Activated CD4-positive, alpha-beta T cell treated with anti-CD3 and anti-CD28 coated beads, Interleukin-10, Interleukin-2, amounts not matched to agents 100 ng/mL and 50 ng/mL, durations not matched to agents 16 hours and 8 hours (primary cell): ENCODE results near the gene CDAN1.
"Not testable (repeated sequence)": the region's sequence is repeated elsewhere in the genome, so short reads cannot be mapped to it uniquely, and the experiment has no call there.

Experiments
- DNase-seq: peaks from one replicate; pipeline ENCODE4 v3.0.0-alpha.2; 2020

The CDAN1 gene, protein sequence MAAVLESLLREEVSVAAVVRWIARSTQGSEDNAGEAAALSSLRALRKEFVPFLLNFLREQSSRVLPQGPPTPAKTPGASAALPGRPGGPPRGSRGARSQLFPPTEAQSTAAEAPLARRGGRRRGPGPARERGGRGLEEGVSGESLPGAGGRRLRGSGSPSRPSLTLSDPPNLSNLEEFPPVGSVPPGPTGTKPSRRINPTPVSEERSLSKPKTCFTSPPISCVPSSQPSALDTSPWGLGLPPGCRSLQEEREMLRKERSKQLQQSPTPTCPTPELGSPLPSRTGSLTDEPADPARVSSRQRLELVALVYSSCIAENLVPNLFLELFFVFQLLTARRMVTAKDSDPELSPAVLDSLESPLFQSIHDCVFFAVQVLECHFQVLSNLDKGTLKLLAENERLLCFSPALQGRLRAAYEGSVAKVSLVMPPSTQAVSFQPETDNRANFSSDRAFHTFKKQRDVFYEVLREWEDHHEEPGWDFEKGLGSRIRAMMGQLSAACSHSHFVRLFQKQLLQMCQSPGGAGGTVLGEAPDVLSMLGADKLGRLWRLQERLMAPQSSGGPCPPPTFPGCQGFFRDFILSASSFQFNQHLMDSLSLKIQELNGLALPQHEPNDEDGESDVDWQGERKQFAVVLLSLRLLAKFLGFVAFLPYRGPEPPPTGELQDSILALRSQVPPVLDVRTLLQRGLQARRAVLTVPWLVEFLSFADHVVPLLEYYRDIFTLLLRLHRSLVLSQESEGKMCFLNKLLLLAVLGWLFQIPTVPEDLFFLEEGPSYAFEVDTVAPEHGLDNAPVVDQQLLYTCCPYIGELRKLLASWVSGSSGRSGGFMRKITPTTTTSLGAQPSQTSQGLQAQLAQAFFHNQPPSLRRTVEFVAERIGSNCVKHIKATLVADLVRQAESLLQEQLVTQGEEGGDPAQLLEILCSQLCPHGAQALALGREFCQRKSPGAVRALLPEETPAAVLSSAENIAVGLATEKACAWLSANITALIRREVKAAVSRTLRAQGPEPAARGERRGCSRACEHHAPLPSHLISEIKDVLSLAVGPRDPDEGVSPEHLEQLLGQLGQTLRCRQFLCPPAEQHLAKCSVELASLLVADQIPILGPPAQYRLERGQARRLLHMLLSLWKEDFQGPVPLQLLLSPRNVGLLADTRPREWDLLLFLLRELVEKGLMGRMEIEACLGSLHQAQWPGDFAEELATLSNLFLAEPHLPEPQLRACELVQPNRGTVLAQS

DNA sequence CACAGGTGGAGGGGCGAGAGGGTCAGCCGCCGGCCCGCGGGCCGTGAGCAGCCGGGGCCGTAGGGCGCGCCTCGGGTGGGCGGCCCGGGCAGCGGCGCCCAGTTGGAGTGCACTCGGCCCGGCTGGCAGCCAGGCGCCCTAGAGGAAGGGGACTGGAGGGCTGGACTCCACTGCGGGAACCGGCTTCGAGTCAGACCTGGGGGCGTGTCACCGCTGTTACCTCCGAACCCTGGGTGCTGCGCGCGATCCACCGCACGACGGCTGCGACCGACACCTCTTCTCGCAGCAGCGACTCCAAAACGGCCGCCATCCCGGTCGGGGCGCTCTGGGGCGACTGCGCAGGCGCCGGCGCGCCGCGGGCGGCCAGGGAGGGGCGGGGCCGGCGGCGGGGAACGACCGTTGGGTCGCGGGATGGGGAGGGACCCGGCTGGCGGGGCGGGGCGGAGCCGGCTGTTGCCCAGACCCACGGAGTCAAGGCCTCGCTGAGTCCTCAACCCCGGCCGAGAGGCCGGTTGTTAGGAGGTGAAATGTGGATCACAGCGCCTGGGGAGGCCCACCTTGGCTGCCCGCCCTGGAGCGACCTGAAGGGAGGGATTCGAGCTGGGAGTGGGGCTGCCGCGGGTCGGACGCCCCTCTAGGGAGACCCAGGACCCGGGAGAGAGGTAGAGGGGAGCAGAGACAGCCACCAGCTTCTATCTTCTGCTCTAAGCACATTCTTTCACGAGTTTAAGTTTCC, at the start of gene CDAN1:
Gene CDAN1, minus strand, starts transcription at position 336 of the 736 bp plus-strand sequence. Its CDS starts 26 bp downstream, at position 310.
- peak; percentile 95 for DNase-seq

DNA sequence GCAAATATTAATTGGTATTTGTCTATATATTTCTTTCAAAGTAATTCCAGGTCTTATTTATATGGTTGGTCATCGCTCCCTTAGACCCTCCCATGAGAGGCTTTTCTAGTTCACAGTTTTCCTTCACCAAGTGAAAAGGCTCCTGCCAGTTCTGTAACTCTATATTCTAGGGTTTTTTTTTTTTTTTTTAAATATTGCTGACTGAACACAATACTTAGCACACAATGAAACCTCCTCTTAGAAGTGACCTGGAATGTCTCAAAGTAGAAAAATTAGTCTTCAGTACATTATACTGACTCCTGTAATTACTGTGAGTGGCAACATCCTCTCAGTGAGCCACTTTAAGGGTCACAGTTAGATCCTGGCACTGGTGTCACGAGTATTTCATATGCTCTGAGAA, 48.6 kb upstream of the CDAN1 start:
- no peak for DNase-seq

DNA sequence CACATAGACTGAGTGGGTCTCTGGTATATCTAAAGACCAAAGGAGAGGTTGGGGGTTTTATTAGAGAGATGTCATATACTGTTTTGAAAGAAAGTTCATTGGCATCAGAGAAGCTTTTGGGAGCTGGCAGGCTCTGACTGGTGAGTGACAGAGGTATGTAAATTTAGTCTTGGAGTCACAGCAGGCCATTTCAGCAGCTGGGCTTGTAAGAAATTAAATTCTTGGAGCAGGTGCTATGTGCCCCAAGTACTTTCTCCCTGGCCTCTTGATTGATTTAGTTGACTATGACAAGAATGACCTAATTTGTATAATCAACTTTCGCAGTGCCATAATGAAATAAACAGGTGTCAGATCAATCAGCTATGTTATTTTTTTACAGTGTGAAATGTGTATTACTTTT, 47.8 kb upstream of the CDAN1 start:
- no peak for DNase-seq

DNA sequence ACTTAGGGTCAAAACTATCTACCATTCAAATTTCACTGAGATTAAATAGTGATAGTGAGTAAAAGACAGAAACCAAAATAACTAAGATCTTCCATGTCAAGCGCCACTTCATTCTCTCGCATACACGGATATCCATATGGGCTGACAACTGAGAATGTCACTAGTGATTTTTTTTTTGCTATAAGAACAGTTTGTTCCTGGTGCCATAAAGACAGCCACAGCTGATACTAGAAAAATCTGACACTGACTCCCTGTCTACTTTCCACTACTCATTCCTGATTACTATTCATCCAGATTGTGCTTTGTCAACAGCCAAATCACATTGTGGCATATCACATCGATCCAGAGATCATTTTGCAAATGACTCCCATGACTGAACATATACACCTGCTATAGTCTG, 45.8 kb upstream of the CDAN1 start:
- no peak for DNase-seq

DNA sequence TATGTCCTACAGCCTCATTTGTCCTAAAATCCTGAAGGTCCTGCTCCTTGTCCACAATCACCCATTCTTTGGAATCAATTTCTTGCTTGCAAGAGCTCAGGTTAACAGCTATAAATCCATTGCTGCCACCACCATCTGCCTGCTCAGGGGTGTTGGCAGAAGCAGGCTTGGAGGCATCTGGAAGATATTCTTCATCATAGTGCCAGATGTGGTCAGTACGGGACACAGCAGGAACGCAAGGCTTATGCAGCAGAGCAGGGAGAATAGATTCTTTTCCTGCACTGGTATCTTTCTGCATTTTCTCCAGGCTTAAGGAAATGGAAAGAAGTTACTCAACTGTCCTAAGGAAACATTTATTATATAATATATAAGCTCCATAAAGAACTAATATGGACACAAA, 38.5 kb upstream of the CDAN1 start:
- no peak for DNase-seq

DNA sequence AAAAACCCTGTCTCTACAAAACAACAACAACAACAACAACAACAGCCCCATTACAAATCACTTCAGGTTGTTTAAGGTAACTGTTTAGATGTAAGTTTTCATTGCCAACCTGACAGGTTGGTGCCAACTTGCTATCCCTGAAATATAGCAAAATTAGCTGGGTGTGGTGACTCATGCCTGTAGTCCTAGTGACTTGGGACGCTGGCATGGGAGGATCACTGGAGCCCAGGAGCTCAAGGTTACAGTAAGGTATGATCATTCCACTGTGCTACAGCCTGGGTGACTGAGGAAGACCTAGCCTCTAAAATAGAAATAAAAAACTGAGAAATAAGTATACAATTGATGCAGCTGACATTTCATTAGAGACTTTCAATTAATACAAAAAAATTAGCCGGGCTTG, 36.0 kb upstream of the CDAN1 start:
- DNase-seq = no peak

DNA sequence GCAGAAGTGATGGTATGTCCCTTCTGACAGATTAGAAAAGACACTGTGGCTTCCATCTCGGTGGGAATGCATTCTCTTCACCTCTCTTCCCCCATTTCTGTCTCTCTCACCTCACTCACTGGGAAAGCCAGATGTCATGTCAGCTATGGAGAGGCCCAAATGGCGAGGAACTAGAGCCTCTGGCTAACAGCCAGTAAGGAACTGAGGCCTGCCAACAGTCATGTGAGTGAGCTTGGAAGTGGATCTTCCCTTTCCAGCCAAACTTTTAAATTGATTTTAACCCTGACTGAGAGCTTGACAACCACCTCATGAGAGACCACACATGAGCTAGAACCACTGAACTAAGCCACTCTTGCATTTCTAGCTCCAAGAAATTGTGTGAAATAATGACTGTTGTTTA, 35.2 kb upstream of the CDAN1 start:
- no peak for DNase-seq

DNA sequence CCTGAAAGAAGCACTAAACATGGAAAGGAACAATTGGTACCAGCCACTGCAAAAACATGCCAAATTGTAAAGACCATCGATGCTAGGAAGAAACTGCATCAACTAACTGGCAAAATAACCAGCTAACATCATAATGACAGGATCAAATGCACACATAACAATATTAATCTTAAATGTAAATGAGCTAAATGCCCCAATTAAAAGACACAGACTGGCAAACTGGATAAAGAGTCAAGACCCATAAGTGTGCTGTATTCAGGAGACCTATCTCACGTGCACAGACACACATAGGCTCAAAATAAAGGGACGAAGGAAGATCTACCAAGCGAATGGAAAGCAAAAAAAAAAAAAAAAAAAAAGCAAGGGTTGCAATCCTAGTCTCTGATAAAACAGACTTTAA, 29.2 kb upstream of the CDAN1 start:
- DNase-seq = not testable (repeated sequence)

DNA sequence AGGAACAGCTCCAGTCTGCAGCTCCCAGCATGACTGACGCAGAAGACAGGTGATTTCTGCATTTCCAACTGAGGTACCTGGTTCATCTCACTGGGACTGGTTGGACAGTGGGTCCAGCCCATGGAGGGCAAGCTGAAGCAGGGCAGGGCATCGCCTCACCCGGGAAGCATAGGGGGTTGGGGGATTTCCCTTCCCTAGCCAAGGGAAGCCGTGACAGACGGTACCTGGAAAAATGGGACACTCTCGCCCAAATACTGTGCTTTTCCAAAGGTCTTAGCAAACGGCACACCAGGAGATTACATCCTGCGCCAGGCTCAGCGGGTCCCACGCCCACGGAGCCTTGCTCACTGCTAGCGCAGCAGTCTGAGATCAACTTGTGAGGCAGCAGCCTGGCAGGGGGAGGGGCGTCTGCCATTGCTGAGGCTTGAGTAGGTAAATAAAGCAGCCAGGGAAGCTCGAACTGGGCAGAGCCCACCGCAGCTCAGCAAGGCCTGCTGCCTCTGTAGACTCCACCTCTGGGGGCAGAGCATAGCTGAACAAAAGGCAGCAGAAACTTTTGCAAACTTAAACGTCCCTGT, 27.3 kb upstream of the CDAN1 start:
- DNase-seq = not testable (repeated sequence)

DNA sequence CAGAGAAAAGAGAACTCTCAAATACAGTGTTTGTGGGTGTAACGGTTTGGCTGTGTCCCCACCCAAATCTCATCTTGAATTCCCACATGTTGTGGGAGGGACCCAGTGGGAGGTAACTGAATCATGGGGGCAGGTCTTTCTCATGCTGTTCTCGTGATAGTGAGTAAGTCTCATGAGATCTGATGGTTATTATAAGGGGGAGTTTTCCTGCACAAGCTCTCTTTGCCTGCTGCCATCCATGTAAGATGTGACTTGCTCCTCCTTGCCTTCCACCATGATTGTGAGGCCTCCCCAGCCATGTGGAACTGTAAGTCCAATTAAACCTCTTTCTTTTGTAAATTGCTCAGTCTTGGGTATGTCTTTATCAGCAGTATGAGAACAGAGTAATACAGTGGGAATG, 24.9 kb upstream of the CDAN1 start:
- DNase-seq = not testable (repeated sequence)

DNA sequence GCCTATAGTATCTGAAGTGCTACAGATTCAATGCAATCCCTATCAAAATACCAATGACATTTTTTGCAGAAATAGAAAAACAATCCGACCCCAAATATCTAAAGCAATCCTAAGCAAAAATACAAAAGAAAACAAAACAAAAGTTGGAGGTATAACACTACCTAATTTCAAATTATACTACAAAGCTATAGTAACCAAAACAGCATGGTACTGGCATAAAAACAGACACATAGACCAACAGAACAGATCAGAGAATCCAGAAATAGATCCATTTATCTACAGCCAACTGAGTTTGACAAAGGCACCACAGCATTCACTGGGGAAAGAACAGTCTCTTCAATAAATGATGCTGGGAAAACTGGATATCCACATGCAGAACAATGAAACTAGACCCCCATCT, 23.8 kb upstream of the CDAN1 start:
- no peak for DNase-seq

DNA sequence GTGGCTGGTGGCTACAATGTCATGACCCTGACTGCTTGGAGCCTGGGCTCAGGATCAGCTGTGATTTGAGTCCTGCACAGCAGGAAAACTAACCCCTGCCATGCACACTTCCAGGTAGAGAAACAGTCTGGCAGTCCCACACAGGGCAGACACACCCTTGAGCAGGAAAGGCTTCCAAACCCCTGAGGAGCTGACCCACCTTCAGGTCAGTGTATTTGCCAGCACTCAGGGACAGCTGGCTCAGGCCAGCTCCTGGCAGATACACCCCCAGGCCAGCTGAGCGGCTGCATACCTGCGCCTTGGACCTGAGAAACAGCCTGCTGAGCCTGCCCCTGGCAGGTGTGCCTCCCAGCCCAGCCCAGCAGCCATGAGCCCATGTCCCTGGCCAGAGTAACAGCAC, 22.2 kb upstream of the CDAN1 start:
- no peak for DNase-seq

DNA sequence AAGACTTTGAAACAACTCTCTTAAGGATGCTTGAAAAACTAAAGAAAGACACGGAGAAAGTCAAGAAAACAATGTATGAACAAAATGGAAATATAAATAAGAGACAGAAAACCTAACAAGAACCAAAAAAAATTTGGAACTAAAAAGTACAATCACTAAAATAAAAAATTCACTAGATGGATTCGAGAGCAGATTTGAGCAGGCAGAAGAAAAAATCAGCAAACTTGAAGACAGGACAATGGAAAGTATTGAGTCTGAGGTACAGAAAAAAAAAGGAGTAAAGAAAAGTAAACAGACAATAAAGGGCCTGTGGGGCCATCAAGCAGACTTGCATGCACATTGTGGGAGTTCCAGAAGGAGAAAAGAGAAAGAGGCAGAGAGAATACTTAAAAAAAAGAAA, 13.4 kb upstream of the CDAN1 start:
- DNase-seq = no peak

DNA sequence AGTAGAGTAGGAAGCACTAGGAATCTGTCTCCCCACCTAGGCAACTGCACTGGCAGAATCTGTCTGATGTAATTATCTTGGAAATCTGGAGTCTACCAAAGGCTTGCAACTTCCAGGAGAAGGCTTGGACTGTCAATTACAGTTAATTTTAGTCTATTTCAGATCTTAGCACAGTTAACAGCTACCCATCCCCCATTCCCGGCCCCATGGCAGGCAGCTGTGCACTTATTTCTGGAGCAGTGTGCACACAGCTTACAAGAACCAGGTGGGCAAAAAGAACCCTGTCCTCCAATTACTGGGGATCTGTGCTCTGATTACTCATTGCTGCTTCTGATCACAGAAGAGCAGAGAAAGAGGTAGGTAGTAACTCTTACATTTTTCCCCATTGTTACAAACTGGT, 12.3 kb upstream of the CDAN1 start:
- DNase-seq = no peak

DNA sequence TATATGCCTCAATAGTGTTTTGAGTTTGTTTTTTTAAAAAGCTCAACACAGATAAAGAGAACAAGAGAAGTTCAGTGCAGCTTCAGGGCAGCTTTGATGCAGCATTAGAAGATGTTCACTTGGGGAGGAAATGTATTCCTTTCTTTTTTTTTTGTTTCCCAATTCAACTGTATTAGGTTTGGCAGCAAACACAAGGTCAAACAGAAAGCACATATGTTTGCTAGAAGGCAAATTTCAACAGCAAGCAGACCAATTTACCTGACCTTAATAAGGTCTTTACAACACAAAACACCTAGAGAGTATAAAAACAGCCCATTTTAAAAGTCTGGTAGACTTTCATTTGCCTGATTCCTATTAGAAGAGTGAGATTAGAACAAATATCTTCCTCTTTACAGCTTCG, 7.3 kb upstream of the CDAN1 start:
- no peak for DNase-seq

DNA sequence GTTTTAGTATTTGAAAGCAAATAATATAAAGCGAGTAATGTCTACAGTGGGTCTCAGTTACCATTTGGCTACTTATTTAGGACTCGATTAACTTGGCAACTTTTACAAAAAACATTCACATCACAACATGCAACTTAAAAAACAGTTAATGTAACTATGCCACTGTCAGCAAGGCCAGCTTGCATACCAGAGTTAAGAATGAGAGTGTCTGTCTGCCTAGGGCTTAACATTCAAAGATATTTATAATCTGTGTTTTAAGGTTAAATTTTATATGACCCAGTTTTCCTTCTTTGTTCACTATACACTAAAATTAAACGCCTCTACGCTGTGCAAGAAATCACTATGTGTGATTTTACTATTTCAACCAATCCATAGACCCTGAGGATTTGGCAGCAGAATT, 5.2 kb upstream of the CDAN1 start:
- DNase-seq = no peak

DNA sequence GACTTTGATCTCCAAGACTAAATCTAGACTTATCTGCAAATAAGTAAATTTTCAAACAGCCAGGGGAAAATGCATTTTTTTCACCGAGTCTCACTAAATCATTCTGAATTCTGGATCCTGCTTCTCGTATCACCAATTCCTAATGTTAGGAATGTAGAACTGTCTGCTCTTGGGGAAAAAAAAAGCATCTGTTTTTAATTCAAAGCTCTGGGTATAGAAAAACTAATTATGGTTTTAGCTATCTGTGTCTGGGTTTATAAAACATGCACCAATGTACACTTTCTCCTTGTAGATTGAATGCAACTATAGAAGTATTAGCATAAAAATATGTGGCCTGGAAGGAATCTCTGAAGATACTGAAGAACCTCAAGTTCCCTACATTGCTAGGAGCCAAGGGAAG, 4.8 kb upstream of the CDAN1 start:
- DNase-seq = no peak

DNA sequence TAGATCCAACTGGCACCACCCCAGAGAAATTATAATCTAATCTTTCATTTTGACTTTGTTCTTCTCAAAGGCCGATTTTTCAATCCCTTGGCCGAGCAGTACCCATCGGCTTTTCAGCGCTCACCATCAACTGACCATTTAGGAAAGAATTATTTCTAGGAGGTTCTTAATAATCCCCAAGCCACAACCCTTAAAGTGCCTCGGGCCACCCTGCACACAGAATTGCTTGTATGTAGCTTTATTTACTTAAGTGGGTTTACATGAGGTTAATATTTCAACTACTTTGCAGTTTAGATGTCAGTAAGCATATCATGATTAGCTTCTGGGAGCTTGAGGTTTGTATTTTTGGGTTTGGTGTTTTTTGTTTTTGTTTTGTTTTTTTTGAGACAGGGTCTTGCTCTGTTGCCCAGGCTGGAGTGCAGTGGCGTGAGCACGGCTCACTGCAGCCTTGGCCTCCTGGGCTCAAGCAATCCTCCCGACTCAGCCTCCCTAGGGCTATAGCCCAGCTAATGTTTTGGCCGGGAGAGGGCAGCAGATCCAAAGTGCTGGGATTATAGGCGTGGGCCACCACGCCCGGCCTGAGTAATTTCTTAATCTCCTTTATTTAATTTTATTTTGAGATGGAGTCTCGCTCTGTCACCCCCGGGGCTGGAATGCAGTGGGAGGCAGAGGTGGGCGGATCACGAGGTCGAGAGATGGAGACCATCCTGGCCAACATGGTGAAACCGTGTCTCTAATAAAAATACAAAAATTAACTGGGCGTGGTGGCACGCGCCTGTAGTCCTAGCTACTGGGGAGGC, 801 bp upstream of the CDAN1 start:
- no peak for DNase-seq

DNA sequence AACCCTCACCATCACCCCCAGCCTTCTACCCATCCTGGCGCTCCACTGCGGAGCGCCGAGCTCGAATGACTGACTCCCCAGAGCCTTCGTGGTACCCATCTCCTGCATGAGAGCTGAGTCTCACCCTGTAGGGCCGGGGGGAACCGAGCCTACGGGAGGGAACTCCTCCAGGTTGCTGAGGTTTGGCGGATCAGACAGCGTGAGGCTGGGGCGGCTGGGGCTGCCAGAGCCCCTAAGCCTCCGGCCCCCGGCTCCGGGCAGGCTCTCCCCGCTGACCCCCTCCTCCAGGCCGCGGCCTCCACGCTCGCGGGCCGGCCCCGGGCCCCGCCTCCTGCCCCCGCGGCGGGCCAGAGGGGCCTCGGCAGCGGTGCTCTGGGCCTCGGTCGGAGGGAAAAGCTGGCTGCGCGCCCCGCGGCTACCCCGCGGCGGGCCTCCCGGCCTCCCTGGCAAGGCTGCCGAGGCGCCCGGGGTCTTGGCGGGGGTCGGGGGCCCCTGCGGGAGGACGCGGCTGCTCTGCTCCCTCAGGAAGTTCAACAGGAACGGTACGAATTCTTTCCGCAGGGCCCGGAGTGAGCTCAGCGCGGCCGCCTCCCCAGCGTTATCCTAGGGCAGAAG, 643 bp downstream of the CDAN1 start:
- peak; percentile 14 for DNase-seq

DNA sequence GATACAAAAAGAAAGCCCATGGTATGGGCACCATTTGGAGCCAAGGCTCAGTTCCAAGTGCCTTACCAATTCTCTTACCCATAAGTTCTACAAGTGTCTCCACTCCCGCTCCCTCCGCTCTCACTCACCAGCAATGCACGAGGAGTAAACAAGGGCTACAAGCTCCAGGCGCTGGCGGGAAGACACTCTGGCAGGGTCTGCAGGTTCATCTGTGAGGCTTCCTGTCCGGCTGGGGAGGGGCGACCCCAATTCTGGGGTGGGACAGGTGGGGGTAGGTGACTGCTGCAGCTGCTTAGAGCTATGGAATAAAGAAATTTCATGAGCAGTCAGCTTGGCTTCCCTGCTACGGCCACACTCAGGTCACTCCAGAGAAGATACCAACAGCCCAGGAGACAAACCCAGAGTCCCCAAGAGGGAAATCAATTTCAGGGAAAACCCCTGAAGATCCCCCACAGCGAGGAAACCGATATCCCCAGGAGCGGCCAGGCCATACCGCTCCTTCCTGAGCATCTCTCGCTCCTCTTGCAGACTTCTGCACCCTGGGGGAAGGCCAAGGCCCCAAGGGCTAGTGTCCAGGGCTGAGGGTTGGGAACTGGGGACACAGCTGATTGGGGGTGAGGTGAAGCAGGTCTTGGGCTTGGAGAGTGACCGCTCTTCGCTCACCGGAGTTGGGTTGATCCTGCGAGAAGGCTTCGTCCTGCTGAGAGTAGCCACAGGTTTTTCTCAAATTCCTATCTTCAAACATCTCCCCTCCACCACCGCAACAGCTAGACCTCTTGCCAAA, 1.4 kb downstream of the CDAN1 start:
- DNase-seq = no peak
